Posterior cingulate gyrus (tissue), 11 donors: ENCODE results near the gene FOXD4L3.
"Not testable (repeated sequence)": the region's sequence is repeated elsewhere in the genome, so short reads cannot be mapped to it uniquely, and the experiment has no call there.

Source experiments
- DNase-seq, 10 donors: peaks; one replicate each; pipeline versions ENCODE4 v3.0.0 to v3.0.0-alpha.2; 2020 to 2021; ENCODE audit warnings: mixed read lengths in 3 of 10
- intact Hi-C: fragments of 100-400 bp; cut with DNase I; formaldehyde crosslinking; loops from one replicate; pipeline ENCODE4 v1.15.1; 2023

The FOXD4L3 gene

GRCh38 chr9:68302567-68302966 lies at the start of gene FOXD4L3:
Gene FOXD4L3, plus strand, starts transcription at chr9:68302867. Its CDS starts 85 bp downstream, at chr9:68302952.
- DNase-seq, intact Hi-C loops: not testable (repeated sequence)

DNA sequence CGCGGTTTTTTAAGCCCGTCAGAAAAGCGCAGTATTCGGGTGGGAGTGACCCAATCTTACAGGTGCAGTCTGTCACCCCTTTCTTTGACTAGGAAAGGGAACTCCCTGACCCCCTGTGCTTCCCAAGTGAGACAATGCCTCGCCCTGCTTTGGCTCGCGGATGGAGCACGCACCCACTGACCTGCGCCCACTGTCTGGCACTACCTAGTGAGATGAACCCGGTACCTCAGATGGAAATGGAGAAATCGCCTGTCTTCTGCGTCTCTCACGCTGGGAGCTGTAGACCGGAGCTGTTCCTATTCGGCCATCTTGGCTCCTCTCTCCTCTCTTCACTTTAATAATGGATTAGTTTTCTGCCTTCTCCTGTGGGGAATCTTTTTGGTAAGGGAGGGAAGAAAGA lies 21.6 kb upstream of the FOXD4L3 start:
- intact Hi-C loops, result not testable (repeated sequence)
- DNase-seq, result peak in 3 of 10 donors; percentile 2 to 50 (median 6)

DNA sequence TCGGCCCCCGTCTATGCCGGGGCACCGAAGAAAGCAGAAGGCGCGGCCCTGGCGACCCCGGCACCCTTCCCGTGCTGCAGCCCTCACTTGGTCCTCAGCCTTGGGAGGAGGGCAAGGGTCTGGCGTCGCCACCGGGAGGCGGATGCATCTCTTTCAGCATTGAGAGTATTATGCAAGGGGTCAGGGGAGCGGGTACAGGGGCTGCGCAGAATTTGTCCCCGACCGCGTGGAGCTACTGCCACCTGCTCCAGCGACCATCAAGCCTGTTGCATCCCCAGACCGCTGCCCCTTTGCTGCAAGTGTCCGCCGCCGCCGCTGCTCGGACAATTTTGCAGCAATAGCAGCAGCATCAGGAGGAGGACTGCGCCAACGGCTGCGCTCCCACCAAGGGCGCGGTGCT lies 1.1 kb downstream of the FOXD4L3 start:
- intact Hi-C loops, DNase-seq: not testable (repeated sequence)

DNA sequence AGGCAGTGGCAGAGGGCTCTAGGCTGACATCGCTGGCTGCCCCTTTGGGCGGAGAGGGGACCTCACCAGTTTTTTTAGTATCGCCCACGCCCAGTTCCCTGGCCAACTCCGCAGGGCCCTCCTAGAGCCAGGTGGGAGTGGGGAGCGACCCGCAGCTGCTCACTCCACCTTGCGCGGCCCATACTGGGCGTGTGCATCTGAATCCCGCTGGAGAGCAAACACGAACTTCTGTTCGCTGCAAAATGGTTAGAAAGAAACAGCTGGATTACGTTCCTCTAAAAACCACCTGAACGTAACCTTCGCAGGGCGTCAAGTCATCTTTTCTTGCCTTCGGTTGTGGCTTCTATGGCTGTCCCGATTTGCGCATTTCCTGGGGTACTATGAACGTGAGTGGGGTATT lies 1.5 kb downstream of the FOXD4L3 start:
- DNase-seq, intact Hi-C loops: not testable (repeated sequence)

- intact Hi-C loops, DNase-seq: not testable (repeated sequence)
Measured at GRCh38 chr9:68304777-68305176, 2.1 kb downstream of the FOXD4L3 start.

DNA sequence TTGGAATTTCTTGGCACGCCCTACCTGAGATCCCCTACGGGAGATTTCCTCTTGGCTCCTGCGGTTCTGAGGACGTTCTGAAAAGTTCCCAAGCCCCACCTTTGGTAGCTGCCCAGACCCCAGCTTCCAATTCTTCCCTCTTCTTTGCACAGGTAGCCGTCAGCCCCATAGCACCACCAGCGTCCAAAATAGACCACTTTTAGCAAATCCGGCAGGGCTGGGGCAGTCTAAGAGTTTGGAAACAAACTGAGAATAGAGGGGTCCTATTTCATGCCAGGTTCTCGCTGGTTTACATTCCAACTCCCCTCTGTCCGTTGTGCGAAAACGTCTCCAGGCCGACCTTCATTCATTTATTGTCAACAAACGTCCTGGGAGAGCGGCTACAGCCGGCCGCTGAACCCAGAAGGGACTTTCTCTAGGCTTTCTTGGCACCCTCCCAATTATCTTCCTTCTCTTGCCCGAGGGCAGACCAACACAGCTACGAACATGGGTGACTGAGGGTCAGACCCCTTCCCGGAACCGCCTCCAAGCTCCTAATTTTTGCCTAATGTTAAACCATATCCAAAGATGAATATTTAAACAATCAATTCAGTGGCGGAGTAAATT lies 3.1 kb downstream of the FOXD4L3 start:
- intact Hi-C loops, DNase-seq: not testable (repeated sequence)

- intact Hi-C loops, result not testable (repeated sequence)
- peak in 1 of 10 donors; percentile 34 for DNase-seq
Measured at GRCh38 chr9:68306391-68306964, 3.8 kb downstream of the FOXD4L3 start.

GRCh38 chr9:68307127-68307526 lies 4.5 kb downstream of the FOXD4L3 start:
- peak in 1 of 10 donors; percentile 37 for DNase-seq
- intact Hi-C loops, result not testable (repeated sequence)

DNA sequence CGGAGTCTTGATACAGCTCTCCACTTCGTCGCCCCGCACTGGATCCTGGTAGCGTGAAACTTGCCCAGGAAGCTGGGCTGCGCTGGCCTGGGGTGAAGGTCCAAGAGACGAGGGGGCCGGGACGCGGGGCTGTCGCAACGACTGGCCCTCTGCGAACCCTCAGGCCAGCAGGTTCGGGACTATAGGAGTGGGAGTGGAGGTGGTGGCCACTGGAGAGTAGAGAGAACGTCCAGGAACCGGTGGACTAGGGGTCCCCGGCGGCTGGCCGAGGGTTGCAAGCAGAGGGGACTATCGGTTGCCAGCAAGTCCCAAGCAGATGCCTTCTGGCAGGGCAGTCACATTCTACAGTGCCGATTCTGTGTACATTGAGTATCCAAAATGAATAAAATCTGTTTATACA lies 5.0 kb downstream of the FOXD4L3 start:
- intact Hi-C loops, result not testable (repeated sequence)
- DNase-seq, result peak in 3 of 10 donors; percentile 49 to 81 (median 66)

- intact Hi-C loops, DNase-seq: not testable (repeated sequence)
Measured at GRCh38 chr9:68311208-68311607, 8.5 kb downstream of the FOXD4L3 start.

DNA sequence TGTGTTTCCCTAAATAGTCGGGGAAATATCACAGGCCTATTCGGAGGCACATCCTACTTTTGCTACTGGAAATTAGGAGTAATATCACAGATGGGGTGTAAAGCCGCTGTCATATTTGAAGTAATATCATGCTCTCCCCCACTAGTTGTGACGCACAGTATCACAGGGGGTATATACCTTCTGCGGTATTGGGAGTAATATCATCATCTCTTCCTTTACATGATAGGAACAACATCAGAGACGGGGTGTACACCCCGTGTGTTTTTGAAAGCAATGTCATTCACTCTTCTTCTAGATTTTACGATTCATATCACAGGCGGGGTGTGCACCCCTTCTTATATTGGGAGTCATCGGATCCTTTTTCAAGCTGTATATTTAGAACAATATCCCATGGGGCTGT lies 15.5 kb downstream of the FOXD4L3 start:
- intact Hi-C loops, DNase-seq: not testable (repeated sequence)

GRCh38 chr9:68323749-68324148 lies 21.1 kb downstream of the FOXD4L3 start:
- intact Hi-C loops, DNase-seq: not testable (repeated sequence)

DNA sequence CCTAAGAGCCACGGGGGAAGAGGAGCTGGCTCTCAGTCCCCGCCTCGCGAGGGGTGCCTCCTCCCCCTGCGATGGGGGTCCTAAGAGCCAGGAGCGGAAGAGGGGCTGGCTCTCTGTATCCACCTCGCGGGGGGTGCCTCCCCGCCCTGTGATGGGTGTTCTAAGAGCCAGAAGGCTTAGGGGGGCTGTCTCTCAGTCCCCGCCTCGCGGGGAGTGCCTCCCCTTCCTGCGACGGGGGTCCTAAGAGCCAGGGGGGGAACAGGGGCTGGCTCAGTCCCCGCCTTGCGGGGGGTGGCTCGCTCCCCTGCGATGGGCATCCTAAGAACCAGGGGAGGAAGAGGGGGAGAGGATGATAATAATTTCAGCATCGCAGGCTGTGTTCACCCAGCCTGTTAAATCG lies 21.9 kb downstream of the FOXD4L3 start:
- intact Hi-C loops, DNase-seq: not testable (repeated sequence)

DNA sequence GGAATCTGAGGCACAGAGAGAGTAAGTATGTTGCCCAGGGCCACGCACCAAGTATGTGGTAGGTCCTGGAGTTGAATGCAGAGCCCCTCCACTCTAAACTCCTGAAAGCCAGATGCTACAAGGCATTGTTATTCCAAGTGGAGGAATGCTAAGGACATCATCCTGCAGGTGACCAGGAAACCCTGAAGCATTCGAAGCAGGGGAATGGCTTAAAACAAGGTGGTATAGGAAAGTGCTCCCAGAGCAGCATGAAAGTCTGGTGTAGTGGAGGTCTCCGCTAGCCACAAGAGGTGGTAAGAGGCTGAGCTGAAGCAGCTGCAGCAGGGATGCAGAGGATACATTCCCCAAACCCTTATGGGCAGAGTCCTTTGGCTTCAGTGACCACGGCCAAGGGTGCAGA lies 26.4 kb downstream of the FOXD4L3 start:
- DNase-seq, intact Hi-C loops: not testable (repeated sequence)

- peak in 1 of 10 donors; percentile 17 for DNase-seq
- intact Hi-C loops, result not testable (repeated sequence)
Measured at GRCh38 chr9:68330531-68331173, 28.0 kb downstream of the FOXD4L3 start.

GRCh38 chr9:68332122-68332521 lies 29.5 kb downstream of the FOXD4L3 start:
- intact Hi-C loops, DNase-seq: not testable (repeated sequence)

- DNase-seq, intact Hi-C loops: not testable (repeated sequence)
Measured at GRCh38 chr9:68335935-68336334, 33.3 kb downstream of the FOXD4L3 start.

GRCh38 chr9:68336639-68337339 lies 34.1 kb downstream of the FOXD4L3 start:
- DNase-seq, result not testable (repeated sequence)

DNA sequence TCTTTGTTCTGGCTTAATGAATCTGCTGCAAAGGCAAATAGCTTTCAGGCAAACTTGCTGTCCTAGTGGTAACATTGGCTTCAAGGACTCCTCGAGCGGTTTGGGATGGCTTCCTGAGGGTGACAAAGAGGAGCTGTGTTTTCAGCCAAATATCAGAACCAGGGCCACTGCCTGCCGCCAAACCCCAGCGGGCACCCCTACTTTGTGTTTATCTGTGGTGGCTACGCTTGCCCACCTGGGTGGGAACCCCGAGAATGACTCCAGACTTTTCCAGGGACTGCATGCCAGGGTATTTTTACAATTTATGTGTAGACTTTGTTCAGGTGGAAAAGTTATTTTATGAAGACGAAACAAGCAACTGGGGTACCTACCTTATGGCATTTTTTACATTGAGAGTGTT lies 35.3 kb downstream of the FOXD4L3 start:
- intact Hi-C loops, result not testable (repeated sequence)
- peak in 2 of 10 donors; percentile 56 to 71 for DNase-seq

More at GRCh38 chr9:68336639-68337339, 34.1 kb downstream of the FOXD4L3 start:
- intact Hi-C loops, result not testable (repeated sequence)

GRCh38 chr9:68342265-68343025 lies 39.8 kb downstream of the FOXD4L3 start:
- intact Hi-C loops, result not testable (repeated sequence)

More at GRCh38 chr9:68342265-68343025, 39.8 kb downstream of the FOXD4L3 start:
- DNase-seq, result not testable (repeated sequence)
